Stimulated activated CD8-positive, alpha-beta memory T cell treated with anti-CD3 and anti-CD28 coated beads, Interleukin-12 subunit alpha, Interleukin-12 subunit beta, amount 100 ng/mL, for 4 hours (primary cell): ENCODE results near the gene USP9Y.

Experiments
- DNase-seq: peaks from one replicate; pipeline ENCODE4 v3.0.0-alpha.2; 2020; ENCODE audit warnings: low read depth

USP9Y gene

DNA sequence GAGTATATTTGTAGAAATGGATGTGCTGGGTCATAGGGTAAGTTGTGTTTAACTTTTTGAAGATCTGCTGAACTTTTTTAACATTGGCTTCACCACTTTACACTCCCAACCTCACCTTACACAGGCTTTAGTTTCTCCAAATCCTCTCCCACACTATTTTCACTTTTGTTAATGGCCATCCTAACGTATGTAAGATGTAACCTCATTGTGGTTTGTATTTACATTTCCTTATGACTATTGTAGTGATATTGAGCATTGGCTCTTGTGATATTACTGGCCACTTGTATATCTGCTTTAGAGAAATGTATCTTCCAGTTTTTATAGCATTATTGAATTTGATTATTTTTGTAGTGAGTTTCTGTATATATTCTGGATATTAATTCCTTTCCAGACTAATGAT is 93.0 kb downstream of the USP9Y start:
- no peak for DNase-seq

DNA sequence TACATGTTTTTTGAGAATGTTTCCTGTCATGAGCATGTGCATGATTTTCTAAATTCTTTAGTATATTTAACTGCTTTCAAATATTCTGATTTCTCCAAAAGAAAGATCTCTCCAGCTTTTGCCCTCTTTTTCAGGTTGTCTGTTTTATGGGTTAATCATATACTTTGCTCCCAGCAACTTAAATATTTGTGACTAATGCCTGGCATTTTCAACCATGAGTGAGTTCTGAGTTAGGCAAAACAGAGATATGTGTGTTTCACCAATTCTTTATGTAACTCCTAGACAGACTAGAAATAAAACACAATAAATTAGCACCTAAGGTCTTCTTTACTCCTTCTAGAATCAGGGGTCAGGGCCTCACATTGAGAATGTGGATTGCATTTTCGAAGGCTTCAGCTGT is 107.0 kb downstream of the USP9Y start:
- no peak for DNase-seq

DNA sequence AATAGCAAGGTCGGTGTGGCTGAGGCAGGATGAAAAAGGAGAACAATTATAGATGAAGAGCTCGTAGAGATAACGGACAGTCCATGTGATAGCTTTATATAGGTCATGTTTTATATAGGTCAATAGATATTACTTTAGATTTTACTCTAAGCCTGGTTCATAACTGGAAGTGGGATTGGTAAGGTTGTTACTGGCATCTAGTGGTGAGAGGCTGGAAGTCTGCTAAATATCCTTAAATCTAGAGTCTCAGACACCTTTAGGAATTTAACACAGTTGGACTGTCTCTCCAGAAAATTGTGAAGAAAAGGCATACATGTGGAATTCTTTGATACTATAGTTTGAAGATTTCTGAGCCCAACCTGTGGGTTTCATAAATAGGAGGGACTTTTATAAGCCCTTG is 108.0 kb downstream of the USP9Y start:
- DNase-seq: no peak

DNA sequence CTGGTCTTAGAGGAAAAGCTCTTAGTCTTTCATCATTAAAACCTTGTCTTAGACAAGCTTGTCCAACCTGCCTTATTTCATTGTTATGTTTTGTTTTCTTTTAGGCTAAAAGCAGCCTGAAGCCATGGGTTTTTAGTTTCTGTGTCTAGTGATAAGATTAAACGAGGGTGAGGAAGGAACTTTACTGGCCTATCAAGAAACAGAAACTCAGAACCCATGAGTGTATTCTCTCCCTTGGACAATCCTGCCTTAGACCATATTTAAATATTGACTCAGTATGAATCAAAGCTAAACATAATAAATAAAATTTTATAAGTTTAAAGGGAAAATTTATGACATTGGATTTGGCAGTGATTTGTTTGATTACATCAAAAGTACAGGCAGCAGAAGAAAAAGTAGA is 122.4 kb downstream of the USP9Y start:
- no peak for DNase-seq

DNA sequence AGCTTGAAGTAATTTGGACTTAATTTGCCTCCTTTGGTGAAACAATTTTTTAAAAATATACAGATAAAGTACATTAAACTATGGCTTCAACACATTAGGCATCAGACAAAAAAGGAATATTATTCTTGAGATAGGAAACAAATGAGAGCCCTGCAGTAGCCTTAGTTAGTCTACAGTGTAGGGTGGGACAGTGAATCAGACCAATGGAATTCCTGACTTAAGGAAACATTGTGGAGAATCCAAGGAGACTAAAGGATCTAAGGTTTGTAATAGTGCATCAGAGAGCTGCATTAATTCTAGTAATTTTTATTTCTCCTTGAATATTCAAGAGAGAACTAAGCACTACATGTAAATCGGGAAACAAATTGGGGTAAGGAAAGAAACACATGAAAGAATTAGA is 125.8 kb downstream of the USP9Y start:
- no peak for DNase-seq

DNA sequence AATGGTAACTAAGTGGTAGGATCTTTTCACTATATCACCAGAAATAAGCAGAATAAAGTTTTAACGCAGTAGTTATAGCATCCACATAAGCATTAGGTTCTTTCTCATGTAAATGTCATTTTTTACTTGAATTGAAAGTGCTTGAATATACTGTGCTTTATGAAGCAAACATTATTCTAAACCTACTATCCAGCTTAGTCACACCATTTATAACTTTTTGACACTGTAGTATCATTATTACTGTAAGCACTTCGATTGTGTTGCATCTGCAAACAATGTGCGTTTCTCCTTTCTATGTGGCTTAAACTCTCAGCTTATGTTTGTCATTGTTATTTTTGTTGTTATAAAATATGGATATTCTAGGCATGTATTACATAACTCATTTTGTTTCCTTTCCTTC is 132.3 kb downstream of the USP9Y start:
- DNase-seq: no peak

DNA sequence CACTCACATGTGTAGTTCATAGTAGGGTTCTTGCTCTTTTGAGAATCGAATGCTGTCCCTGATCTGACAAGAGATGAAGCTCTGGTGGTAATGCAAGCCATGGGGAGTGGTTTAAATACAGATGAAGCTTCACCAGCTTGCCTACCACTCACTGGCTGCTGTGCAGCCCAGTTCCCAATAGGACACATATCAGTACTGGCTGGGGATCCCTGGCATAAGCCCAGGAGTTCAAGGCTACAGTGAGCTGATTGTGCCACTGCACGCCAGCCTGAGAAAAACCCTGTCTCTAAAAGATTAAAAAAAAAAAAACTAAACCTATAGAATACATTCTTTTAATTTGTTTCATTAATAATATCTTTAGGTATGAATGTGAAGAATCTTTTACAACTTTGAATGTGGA is 136.5 kb downstream of the USP9Y start:
- DNase-seq: no peak

DNA sequence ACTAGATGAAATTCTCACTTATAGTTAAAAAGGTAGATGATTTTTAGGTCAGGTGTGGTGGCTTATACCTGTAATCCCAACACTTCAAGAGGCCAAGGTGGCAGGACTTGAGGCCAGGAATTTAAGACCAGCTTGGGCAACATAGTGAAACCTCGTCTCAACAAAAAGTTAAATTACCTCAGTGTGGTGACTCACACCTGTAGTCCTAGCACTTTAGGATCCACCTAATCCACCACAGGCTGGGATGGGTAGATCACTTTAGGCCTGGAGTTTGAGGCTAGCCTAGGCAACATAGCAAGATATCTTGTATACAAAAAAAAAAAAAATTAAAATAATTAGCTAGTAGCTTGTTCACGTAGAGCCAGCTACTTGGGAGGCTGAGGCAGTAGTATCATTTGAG is 140.3 kb downstream of the USP9Y start:
- DNase-seq: no peak

DNA sequence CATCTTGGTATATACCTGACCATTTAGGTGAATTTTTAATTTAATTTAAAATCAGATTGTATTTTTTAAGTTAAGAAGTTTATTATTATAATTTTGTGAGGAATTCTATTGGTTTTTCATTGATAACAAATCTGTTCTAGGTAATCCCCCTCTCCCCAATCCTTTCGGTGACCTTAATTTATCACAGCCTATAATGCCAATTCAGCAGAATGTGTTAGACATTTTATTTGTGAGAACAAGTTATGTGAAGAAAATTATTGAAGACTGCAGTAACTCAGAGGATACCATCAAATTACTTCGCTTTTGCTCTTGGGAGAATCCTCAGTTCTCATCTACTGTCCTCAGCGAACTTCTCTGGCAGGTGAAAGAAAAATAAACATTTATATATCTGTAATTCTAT is 145.8 kb downstream of the USP9Y start:
- DNase-seq: no peak

DNA sequence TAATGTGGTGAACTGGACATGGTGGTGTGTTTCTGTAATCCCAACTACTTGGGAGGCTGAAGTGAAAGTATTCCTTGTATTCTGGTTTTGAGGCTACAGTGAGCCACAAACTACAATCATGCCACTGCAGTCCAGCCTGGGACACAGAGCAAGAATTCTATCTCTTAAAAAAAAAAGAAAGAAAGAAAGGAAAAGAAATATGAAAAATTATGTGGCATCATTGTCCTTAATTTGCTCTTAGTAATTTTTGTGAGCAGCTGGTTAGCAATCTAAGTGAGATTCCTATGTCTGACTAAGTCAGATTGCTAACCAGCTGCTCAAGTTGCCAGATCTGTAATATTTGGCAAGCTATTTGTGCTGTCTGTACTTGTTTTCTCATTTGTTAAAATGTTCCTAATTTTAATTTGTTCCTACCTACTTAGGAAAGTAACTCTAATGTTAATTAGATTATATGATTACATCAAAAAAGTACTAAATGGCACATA is 154.8 kb downstream of the USP9Y start:
- DNase-seq: no peak

DNA sequence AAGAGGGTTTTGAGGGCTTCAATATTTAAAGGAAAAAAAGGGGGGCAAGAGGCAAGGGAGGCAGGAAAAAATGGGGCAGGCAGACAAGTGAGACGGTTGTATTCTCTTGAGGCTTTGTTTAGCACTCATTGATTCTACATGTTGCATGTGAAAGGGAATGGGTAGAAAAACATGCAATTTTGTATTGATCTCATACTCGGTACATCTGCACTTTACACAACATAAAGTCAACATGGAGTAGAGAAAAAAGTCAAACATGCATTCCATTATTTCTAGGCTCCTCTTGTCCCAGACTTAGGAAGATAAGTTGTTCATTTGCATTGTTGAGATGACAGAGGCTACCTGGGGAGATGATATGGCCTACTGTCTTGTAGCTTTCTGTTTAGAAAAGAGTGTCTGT is 166.9 kb downstream of the USP9Y start:
- DNase-seq: no peak

DNA sequence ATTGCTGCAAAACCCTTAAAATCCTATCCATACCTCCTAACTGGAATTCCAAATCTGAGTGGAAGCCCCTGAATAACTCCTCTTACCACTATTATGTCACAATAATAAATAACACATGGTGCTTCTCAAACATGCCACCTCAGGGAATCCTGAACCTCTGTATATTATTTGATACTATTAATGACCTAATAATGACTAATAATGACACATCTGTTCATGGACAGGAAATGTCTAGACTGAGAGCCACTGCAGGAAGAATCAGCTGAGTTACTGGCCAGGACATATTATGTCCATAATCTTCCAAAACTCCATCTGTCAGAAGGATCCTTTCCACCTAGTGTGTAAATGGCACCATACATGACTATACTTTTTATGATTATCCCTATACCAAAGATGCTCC is 195.9 kb downstream of the USP9Y start:
- no peak for DNase-seq

DNA sequence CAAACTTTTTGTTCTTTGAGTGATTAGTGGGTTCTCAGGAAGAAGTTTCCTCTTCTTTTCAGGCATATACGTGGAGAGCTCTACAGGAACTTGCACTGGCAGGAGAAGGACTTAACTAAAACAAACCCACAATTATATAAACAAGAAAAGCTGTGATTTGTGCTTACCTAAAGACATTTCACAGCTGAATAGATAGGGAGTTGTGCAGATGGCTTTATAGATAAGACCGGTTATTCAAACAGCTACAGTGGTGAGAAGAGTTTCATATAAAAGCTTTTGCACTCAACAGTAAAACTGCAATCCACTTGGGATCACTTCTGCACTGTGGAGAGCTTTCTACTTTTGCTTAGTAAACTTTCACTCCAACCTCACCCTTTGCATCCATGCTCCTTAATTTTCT is 197.6 kb downstream of the USP9Y start:
- no peak for DNase-seq

DNA sequence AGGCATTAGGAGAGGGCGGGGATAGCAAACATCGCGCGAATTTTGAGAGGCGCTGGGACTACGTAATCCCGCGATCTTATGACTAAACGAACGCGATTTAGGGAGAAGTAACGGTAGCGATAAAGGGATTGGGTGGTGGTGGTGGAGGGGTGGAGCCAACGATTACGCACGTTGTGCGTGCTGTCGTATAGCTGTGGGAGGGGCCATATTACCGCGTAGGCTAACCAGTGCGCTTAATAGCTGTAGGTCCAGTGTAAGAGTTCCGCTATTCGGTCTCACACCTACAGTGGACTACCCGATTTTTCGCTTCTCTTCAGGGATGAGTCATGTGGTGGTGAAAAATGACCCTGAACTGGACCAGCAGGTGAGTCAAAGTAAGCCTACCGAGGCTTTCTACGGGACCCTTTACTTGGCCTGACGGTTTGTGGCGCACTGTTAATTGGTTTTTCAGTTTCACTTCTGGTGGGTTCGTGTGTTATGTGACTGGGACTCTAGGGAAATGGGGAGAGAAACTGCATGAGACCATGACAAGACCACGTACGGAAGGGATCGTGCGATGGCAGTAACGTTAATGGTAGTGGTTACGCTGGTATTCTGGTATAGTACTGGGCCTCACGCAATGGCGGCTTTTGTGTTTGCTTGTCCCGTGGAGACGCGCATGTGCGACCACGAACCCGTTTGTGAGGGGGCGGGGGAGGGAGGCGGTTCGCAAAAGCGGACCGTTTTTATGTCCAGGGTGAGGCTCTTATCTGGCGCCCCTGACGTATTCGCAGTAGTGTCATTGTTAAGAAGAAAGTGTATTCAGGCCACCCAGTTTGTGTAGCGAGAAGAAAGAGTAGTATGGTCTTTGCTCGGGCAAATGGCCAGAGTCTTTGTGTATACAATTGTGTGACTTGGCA is 203.8 kb downstream of the USP9Y start, which contains the start of gene DDX3Y:
TSS of gene DDX3Y (plus strand) at position 251 of the 899 bp plus-strand sequence. CDS start at position 320, 69 bp downstream.
- DNase-seq: no peak

DNA sequence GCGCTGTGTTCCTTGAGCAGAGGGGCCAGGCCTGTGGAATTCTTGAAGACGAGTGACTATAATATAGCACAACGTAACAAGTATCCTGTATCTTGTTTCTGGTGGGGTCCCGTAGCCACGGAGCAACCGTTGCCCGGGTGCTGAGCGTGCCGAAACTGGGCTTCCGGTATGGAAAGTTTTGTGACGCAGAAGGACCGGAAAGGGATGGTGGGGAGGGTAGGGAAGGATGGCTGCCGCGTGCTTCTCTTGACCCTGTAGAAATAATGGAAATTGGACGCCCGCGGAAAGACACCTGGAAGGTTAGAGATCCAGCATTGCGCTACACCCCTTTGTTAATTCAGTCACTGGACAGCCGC is 204.5 kb downstream of the USP9Y start:
- DNase-seq: no peak

DNA sequence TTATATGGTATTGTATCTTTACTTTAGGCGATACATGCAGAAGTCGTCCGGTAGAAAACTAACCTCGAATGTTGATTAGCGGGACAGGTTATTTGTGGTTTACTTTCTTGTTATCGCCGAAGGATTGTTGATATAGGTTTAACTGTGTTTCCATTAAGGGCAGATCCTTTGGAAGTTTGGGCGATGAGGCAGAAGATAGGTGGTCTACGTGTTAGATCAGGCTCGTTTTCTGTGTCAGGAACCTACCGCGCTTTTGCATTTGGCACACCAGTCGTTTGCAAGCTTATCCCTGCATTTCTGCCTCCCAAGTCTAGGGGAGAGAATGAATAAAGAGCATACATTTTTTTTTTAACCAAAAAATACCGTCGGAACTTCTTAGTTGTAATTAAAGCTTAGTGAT is 204.9 kb downstream of the USP9Y start:
- DNase-seq: no peak
